ENCODE results near the gene SDK1.
"Not testable (repeated sequence)": the region's sequence is repeated elsewhere in the genome, so short reads cannot be mapped to it uniquely, and the experiment has no call there.

SDK1 gene

GRCh38 chr7:3688842-3689241 is 387.8 kb downstream of the SDK1 start:
- no peak overlapping the region for H3K4me3 ChIP-seq (ENCODE audit: low read depth, low read length)
- no peak for DNase-seq (ENCODE audit: low read depth)
- no peak for TF ChIP-seq CTCF (IDR thresholded peaks at IDR 0.05; ENCODE audit: low read depth, low read length, missing control alignments)

- no peak for DNase-seq (ENCODE audit: low read depth)
- no peak for TF ChIP-seq CTCF (IDR thresholded peaks at IDR 0.05; ENCODE audit: low read depth, low read length, missing control alignments)
These were observed 390.6 kb downstream of the SDK1 start for GRCh38 chr7:3691478-3692158.

GRCh38 chr7:3695602-3696001 is 394.6 kb downstream of the SDK1 start:
- no peak overlapping the region for H3K4me3 ChIP-seq (ENCODE audit: low read depth, low read length)
- TF ChIP-seq CTCF (IDR thresholded peaks at IDR 0.05; ENCODE audit: low read depth, low read length, missing control alignments), result no peak
- DNase-seq (ENCODE audit: low read depth), result no peak

More at GRCh38 chr7:3691478-3692158, 390.6 kb downstream of the SDK1 start:
- no peak overlapping the region for H3K4me3 ChIP-seq (ENCODE audit: low read depth, low read length)

GRCh38 chr7:3696113-3696512 is 395.1 kb downstream of the SDK1 start:
- no peak overlapping the region for H3K4me3 ChIP-seq (ENCODE audit: low read depth, low read length)
- no peak for DNase-seq (ENCODE audit: low read depth)
- TF ChIP-seq CTCF (IDR thresholded peaks at IDR 0.05; ENCODE audit: low read depth, low read length, missing control alignments), result no peak

- no peak for TF ChIP-seq CTCF (IDR thresholded peaks at IDR 0.05; ENCODE audit: low read depth, low read length, missing control alignments)
These were observed 396.4 kb downstream of the SDK1 start for GRCh38 chr7:3697472-3697871.

GRCh38 chr7:3705258-3705657 is 404.2 kb downstream of the SDK1 start:
- TF ChIP-seq CTCF (IDR thresholded peaks at IDR 0.05; ENCODE audit: low read depth, low read length, missing control alignments), result no peak
- no peak for DNase-seq (ENCODE audit: low read depth)
- H3K4me3 ChIP-seq (ENCODE audit: low read depth, low read length), result no peak overlapping the region

More at GRCh38 chr7:3697472-3697871, 396.4 kb downstream of the SDK1 start:
- DNase-seq (ENCODE audit: low read depth), result no peak
- no peak overlapping the region for H3K4me3 ChIP-seq (ENCODE audit: low read depth, low read length)

- H3K4me3 ChIP-seq (ENCODE audit: low read depth, low read length); DNase-seq (ENCODE audit: low read depth): not testable (repeated sequence)
These were observed 405.0 kb downstream of the SDK1 start for GRCh38 chr7:3706091-3706490.
